Astrocyte of the cerebellum (primary cell): ENCODE data around the gene GUCY2F.

Source experiments
- DNase-seq: peaks from one replicate; pipeline ENCODE4 v3.0.0-alpha.2; 2011; ENCODE audit warnings: low read depth
- H3K4me3 ChIP-seq: 2 replicates; pipeline ENCODE4 v1.5.1; 2011; ENCODE audit warnings: mild to moderate bottlenecking, low read depth, low read length, moderate library complexity
- in situ Hi-C: cut with HindIII; loops from 2 replicates; pipeline ENCODE4 v1.10.0; 2017; ENCODE audit warnings: low sequenced_read_pairs
- TF ChIP-seq, protein P1 (sequence below): IDR thresholded peaks from 2 replicates; pipeline ENCODE4 v1.5.1; 2012; ENCODE audit warnings: low read length, low read depth, moderate library complexity, mild to moderate bottlenecking; ENCODE audit errors: missing control alignments

The GUCY2F gene

DNA sequence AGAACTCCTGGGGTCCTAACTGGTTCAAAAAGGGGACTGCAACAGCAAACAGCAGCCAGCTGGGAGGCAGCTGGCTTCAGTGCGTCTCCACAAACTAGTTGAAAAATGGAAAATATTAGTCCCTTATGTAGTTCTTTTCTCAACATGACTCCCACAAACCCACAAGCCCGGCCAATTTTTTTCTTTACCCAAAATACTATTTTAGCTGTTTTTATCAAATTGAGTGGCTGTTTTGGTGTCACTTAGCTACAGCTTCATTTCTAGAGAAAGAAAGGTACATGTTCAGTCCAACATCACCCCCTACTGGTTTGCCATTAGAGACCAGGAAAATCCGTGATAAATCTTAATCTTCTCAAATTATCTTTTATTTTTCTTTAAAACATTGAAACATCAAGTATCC is 97.2 kb downstream of the GUCY2F start:
- TF ChIP-seq, protein P1, sequence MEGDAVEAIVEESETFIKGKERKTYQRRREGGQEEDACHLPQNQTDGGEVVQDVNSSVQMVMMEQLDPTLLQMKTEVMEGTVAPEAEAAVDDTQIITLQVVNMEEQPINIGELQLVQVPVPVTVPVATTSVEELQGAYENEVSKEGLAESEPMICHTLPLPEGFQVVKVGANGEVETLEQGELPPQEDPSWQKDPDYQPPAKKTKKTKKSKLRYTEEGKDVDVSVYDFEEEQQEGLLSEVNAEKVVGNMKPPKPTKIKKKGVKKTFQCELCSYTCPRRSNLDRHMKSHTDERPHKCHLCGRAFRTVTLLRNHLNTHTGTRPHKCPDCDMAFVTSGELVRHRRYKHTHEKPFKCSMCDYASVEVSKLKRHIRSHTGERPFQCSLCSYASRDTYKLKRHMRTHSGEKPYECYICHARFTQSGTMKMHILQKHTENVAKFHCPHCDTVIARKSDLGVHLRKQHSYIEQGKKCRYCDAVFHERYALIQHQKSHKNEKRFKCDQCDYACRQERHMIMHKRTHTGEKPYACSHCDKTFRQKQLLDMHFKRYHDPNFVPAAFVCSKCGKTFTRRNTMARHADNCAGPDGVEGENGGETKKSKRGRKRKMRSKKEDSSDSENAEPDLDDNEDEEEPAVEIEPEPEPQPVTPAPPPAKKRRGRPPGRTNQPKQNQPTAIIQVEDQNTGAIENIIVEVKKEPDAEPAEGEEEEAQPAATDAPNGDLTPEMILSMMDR, result peak; percentile 37
- DNase-seq, result peak; percentile 5
- in situ Hi-C loops, result no loop called here
- H3K4me3 ChIP-seq, result no peak overlapping the region

DNA sequence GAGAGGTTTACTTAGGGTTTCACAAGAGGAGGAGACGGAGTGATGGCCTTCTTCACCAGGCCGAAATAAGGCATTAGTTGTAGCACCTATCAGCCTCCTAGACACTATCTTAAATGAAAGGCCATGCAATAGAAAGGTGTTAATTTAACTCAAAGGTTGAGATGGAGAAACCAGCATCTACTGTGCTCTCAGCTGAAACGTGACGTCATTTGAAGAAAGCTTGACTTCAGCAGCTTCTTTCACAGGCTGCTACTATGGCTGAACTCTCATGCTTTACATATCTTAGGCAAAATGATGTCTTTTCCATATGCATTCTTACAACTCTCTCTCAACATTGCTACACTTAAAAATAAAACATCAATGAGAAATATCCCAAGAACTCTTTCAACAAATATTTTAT is 99.6 kb downstream of the GUCY2F start:
- no peak overlapping the region for H3K4me3 ChIP-seq
- TF ChIP-seq, protein P1, result no peak
- no peak for DNase-seq
- in situ Hi-C loops, result no loop called here

- TF ChIP-seq, protein P1, result no peak
- no peak for DNase-seq
- H3K4me3 ChIP-seq, result no peak overlapping the region
- in situ Hi-C loops, result no loop called here
These were observed 103.6 kb downstream of the GUCY2F start for GRCh38 chrX:109378281-109378680.

GRCh38 chrX:109374262-109374960 is 107.5 kb downstream of the GUCY2F start:
- TF ChIP-seq, protein P1, result no peak
- H3K4me3 ChIP-seq, result no peak overlapping the region
- in situ Hi-C loops, result no loop called here
- DNase-seq, result no peak

GRCh38 chrX:109373468-109373867 is 108.4 kb downstream of the GUCY2F start:
- no peak overlapping the region for H3K4me3 ChIP-seq
- no peak for DNase-seq
- TF ChIP-seq, protein P1, result no peak
- in situ Hi-C loops, result no loop called here

DNA sequence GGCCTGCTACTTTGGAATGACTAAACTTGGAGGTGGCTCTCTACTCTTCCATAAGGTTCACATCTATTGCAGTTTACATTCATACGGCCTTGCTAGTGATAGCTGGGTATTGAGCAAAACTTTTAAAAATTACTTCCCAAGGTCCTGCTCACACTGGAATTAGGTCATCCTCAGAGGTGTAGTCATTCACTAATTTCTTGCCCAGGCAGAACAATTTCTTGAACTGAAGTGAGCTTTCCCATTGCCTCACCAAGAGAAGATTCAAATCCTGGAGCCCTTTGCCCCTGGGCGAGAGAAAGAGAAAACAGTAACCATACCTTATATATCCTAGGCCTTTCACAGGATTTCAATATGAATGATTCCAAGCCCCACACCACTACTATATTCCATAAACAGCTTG is 109.2 kb downstream of the GUCY2F start:
- in situ Hi-C loops, result no loop called here
- no peak overlapping the region for H3K4me3 ChIP-seq
- TF ChIP-seq, protein P1, result no peak
- no peak for DNase-seq
